GM12878 (cell line): ENCODE results near the gene C1orf21.

Experiments used
- CBX3 ChIP-seq: fragments of 200-600 bp; sonication (generic); IDR thresholded peaks from 2 replicates; pipeline ENCODE4 v1.6.1; 2016; ENCODE audit warnings: low read depth, borderline replicate concordance
- EGR1 ChIP-seq, 2 experiments: IDR thresholded peaks; 1 replicate in 1 of 2; 2 replicates in 1 of 2; pipeline ENCODE4 v1.6.1; 2011 to 2012; ENCODE audit warnings: low read depth in 2 of 2, low read length in 2 of 2, borderline replicate concordance in 1 of 2, mild to moderate bottlenecking in 1 of 2, moderate library complexity in 1 of 2
- EP300 ChIP-seq, 2 experiments: fragments of 150-350 bp in 1 of 2; IDR thresholded peaks; 2 replicates each; pipeline ENCODE4 v1.6.1; 2011 to 2012; ENCODE audit warnings: low read depth in 2 of 2, low read length in 2 of 2, borderline replicate concordance in 1 of 2, improper control_type of control experiment in 1 of 2, inconsistent platforms in 1 of 2; ENCODE audit not compliant: control insufficient read depth in 1 of 2
- EZH2 ChIP-seq: IDR thresholded peaks from 2 replicates; pipeline ENCODE4 v1.6.1; 2012; ENCODE audit warnings: low read depth, mild to moderate bottlenecking, control low read depth, inconsistent platforms, low read length, borderline replicate concordance; ENCODE audit not compliant: control insufficient read depth
- GABPA ChIP-seq: IDR thresholded peaks from 2 replicates; pipeline ENCODE4 v1.6.1; 2014; ENCODE audit warnings: antibody characterized with exemption, low read depth, mild to moderate bottlenecking, inconsistent platforms
- PML ChIP-seq: IDR thresholded peaks from 2 replicates; pipeline ENCODE4 v1.6.1; 2012; ENCODE audit warnings: low read length, inconsistent platforms
- POLR2A ChIP-seq: IDR thresholded peaks from 2 replicates; pipeline ENCODE4 v1.6.1; 2011; ENCODE audit warnings: low read depth, mild to moderate bottlenecking, low read length
- SPI1 ChIP-seq: IDR thresholded peaks from 2 replicates; pipeline ENCODE4 v1.6.1; 2011; ENCODE audit warnings: low read depth, mild to moderate bottlenecking, low read length, moderate library complexity, borderline replicate concordance; ENCODE audit not compliant: insufficient read depth
- ZNF217 ChIP-seq: fragments of 450-650 bp; IDR thresholded peaks from 2 replicates; pipeline ENCODE4 v1.6.1; 2017; ENCODE audit warnings: antibody characterized with exemption, mild to moderate bottlenecking
- ZNF24 ChIP-seq: fragments of 450-650 bp; IDR thresholded peaks from 2 replicates; pipeline ENCODE4 v1.6.1; 2017; ENCODE audit warnings: antibody characterized with exemption, mild to moderate bottlenecking
- TF ChIP-seq, protein P1 (sequence below), 3 experiments: IDR thresholded peaks in 2 of 3; conservative IDR thresholded peaks in 1 of 3; 2 replicates each; pipeline ENCODE4 v1.5.1; 2011; ENCODE audit warnings: low read depth in 3 of 3, low read length in 3 of 3, mild to moderate bottlenecking in 3 of 3, control low read depth in 2 of 3, moderate library complexity in 2 of 3, inconsistent platforms in 1 of 3, mixed read lengths in 1 of 3; ENCODE audit not compliant: control insufficient read depth in 2 of 3, insufficient read depth in 1 of 3; ENCODE audit errors: extremely low read depth in 1 of 3

GRCh38 chr1:184665360-184665759 lies 278.5 kb downstream of the C1orf21 start:
- no peak for TF ChIP-seq PML
- no peak for TF ChIP-seq GABPA
- TF ChIP-seq, protein P1, sequence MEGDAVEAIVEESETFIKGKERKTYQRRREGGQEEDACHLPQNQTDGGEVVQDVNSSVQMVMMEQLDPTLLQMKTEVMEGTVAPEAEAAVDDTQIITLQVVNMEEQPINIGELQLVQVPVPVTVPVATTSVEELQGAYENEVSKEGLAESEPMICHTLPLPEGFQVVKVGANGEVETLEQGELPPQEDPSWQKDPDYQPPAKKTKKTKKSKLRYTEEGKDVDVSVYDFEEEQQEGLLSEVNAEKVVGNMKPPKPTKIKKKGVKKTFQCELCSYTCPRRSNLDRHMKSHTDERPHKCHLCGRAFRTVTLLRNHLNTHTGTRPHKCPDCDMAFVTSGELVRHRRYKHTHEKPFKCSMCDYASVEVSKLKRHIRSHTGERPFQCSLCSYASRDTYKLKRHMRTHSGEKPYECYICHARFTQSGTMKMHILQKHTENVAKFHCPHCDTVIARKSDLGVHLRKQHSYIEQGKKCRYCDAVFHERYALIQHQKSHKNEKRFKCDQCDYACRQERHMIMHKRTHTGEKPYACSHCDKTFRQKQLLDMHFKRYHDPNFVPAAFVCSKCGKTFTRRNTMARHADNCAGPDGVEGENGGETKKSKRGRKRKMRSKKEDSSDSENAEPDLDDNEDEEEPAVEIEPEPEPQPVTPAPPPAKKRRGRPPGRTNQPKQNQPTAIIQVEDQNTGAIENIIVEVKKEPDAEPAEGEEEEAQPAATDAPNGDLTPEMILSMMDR (IDR thresholded peaks at IDR 0.05 in 2 of 3, conservative IDR thresholded peaks at IDR 0.05 in 1 of 3; ENCODE audit: control insufficient read depth in 2 of 3, extremely low read depth in 1 of 3, insufficient read depth in 1 of 3, low read depth in 3 of 3, low read length in 3 of 3), result no peak
- TF ChIP-seq EZH2, result no peak
- no peak for TF ChIP-seq POLR2A
- TF ChIP-seq CBX3, result no peak
- no peak for TF ChIP-seq EGR1 (IDR thresholded peaks at IDR 0.05; ENCODE audit: borderline replicate concordance in 1 of 2, low read depth in 2 of 2, low read length in 2 of 2)
- no peak for TF ChIP-seq EP300 (IDR thresholded peaks at IDR 0.05; ENCODE audit: borderline replicate concordance in 1 of 2, control insufficient read depth in 1 of 2, low read depth in 2 of 2, low read length in 2 of 2)
- no peak for TF ChIP-seq ZNF217
- TF ChIP-seq SPI1, result no peak
- TF ChIP-seq ZNF24, result no peak
